ENCODE measurements around the gene PLA2G6.
A peak's percentile ranks its signal among the peaks of the same experiment; 100 is the strongest.

PLA2G6 gene

GRCh38 chr22:38214302-38215056 is 32.8 kb upstream of the PLA2G6 start:
- DNase-seq = peak; percentile 80

- no peak for DNase-seq
These were observed 32.3 kb upstream of the PLA2G6 start for GRCh38 chr22:38213990-38214301.

GRCh38 chr22:38213319-38213989 is 31.8 kb upstream of the PLA2G6 start:
- no peak for DNase-seq

GRCh38 chr22:38212442-38212841 is 30.8 kb upstream of the PLA2G6 start:
- no peak for DNase-seq

GRCh38 chr22:38211556-38211955 is 29.9 kb upstream of the PLA2G6 start:
- DNase-seq = no peak

GRCh38 chr22:38208551-38208968 is 26.9 kb upstream of the PLA2G6 start:
- no peak for DNase-seq

- DNase-seq = no peak
These were observed 26.3 kb upstream of the PLA2G6 start for GRCh38 chr22:38207898-38208432.

- no peak for DNase-seq
These were observed 23.9 kb upstream of the PLA2G6 start for GRCh38 chr22:38205261-38206128.

GRCh38 chr22:38204784-38205183 is 23.2 kb upstream of the PLA2G6 start:
- DNase-seq = peak; percentile 52

- no peak for DNase-seq
These were observed 22.4 kb upstream of the PLA2G6 start for GRCh38 chr22:38203855-38204514.

- no peak for DNase-seq
These were observed 21.6 kb upstream of the PLA2G6 start for GRCh38 chr22:38203090-38203810.

- peak; percentile 71 for DNase-seq
These were observed 20.9 kb upstream of the PLA2G6 start for GRCh38 chr22:38202437-38203089.

- DNase-seq = peak; percentile 96
These were observed 20.2 kb upstream of the PLA2G6 start, which contains the start of gene MAFF for GRCh38 chr22:38201711-38202436. TSS of gene MAFF (plus strand) at chr22:38201994. CDS start at chr22:38213854, 11,860 bp downstream.

- DNase-seq = no peak
These were observed 19.7 kb upstream of the PLA2G6 start for GRCh38 chr22:38201371-38201710.

- DNase-seq = no peak
These were observed 18.4 kb upstream of the PLA2G6 start for GRCh38 chr22:38199826-38200559.

- DNase-seq = no peak
These were observed 15.3 kb upstream of the PLA2G6 start for GRCh38 chr22:38196791-38197419.

GRCh38 chr22:38193580-38193979 is 11.9 kb upstream of the PLA2G6 start:
- no peak for DNase-seq

- no peak for DNase-seq
These were observed 10.8 kb upstream of the PLA2G6 start for GRCh38 chr22:38192475-38192863.

- DNase-seq = no peak
These were observed 10.3 kb upstream of the PLA2G6 start for GRCh38 chr22:38191731-38192474.
